K562 treated with DMSO at 1 percent for 12 hours (cell line): Measurements from ENCODE around the gene PLCZ1. TPM values are rescaled to one million over a fixed set of nuclear protein-coding genes. Genes with fewer than 3 reads are reported as not detected.

Source experiments
- total RNA-seq: library from RNA; unstranded; fragments of 300-600 nt; gene quantifications from 2 replicates; pipeline ENCODE4 v1.2.3, GENCODE V29; 2022; ENCODE audit not compliant: insufficient read depth

The PLCZ1 gene, protein sequence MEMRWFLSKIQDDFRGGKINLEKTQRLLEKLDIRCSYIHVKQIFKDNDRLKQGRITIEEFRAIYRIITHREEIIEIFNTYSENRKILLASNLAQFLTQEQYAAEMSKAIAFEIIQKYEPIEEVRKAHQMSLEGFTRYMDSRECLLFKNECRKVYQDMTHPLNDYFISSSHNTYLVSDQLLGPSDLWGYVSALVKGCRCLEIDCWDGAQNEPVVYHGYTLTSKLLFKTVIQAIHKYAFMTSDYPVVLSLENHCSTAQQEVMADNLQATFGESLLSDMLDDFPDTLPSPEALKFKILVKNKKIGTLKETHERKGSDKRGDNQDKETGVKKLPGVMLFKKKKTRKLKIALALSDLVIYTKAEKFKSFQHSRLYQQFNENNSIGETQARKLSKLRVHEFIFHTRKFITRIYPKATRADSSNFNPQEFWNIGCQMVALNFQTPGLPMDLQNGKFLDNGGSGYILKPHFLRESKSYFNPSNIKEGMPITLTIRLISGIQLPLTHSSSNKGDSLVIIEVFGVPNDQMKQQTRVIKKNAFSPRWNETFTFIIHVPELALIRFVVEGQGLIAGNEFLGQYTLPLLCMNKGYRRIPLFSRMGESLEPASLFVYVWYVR
- not detected in 2 replicates for total RNA-seq

DNA sequence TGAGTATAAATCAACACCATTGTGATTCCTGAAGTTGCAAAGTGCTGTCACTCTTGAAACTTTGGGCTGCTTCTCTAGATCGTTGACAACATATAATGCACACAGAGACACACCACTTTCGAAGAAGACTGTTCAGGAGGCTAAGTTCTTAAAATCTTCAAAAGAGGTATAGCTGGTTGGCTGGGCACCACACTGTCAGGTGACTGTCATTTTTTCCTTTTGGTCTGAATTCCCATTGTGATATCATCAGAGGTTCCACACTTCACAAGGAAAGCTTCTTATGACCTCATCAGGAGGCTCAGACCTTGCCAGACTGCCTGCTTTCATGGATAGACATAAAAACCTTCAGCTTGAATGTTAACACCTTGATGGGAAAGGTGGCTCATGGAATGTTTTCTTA lies at the start of gene PLCZ1, which contains the start of gene CAPZA3:
PLCZ1 (minus strand) TSS at position 194 of the 400 bp plus-strand sequence. CDS start 641 bp downstream, outside the sequence.
CAPZA3 (plus strand) TSS at position 301 of the 400 bp plus-strand sequence. CDS start 150 bp downstream, outside the sequence.

Other genes with a start within 250 kb of the PLCZ1 start
- gene CAPZA3, start 107 bp upstream of the PLCZ1 start, total RNA-seq: not detected in 2 replicates